EL (cell line): ENCODE measurements around the gene WASL.
"Not testable (repeated sequence)": the region's sequence is repeated elsewhere in the genome, so short reads cannot be mapped to it uniquely, and the experiment has no call there.

ENCODE experiments used
- DNase-seq: peaks from one replicate; pipeline ENCODE4 v3.0.0-alpha.2; 2016

Gene WASL

DNA sequence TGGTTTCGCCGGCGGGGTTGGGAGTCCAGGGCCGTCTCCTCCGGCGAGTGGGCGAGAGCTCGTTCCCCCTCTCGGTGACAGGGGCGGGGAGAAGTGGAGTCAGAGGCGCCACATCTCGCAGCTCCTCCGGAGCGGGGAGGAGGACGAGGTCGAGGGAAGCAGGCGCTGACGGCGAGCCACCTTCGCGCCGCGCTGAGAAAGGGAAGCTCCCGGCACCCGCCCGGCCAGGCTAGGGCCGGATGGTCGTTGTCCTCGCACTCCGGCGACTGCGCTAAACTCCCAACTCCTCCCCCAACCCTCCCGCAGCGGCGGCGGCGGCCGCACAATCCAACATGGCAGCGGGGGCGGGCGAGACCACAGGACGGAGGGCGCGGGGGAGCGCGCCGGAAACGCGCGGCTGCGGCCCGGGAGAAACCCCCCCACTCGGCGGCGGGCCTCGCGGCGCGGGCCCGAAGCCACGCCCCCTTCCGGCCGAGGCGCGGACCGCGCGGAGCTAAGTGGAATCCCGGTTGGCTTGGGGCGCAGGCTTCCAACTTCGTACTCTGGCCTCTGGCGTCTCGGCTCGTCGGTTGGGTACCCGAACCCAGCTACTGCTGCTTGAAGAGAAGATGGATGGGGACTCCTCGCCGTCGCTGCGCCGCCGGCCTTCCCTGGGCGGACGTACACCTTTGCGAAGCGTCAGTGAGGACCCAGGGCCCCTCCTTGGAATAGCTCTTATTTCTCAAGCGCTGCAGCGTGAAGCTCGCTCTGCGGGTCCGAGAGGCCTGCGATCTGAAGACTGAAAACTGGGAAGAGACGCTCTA lies at the start of gene WASL:
Gene WASL, minus strand, starts transcription at position 270 of the 803 bp plus-strand sequence. Its CDS starts 269 bp downstream, at position 1.
- DNase-seq, result peak; percentile 88

DNA sequence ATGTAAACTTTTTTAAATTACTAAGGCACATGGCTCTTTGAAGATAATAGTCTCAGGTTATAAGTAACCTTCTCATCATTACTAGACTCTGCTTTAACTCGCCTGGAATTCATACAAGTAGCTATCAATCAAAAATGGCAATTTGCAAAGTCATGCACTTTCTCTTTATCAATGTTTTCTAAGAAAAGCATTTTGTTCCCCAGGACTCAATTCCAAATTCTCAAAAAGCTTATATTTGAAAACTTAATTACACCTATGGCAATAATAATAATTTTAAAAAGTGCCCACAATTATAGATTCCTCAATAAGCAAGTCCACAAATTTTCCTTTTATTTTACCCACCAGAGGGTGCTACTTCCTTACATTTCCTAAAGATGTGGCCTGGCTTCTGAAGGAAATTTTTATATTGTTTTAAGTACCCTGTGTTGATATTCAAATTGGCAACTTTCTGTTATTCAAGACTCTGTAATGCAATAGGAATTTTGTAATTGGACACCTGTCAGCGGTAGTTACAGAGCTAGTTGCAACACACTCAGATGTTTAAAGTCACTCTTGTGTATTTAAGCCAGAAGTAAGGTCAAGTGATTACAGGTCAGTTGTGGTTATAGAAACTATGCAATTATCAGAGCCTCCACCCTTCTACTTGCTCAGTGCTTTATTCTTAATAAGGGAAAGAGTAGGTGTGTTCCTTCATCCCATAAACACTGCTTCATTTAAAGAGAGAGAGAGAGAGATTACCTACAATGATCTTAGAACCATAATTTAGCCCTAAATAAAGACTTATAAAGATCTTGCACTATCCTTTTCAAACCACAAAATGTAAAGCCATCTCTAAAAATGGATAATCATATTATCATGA lies 49.1 kb upstream of the WASL start:
- peak; percentile 55 for DNase-seq

DNA sequence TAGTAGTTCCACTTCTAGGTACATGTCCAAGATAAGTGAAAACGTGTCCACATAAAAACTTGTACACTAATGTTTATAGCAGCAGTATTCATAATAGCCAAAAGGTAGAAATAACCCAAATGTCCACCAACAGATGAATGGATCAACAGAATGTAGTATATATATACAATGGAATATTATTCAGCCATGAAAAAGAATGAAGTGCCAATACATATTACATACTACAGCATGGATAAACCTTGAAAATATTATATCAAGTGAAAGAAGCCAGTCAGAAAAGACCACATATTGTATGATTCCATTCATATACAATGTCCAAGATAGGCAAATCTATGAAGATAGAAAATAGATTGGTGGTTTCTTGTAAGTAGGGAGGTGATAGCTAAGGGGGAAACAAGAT lies 47.8 kb upstream of the WASL start:
- no peak for DNase-seq

DNA sequence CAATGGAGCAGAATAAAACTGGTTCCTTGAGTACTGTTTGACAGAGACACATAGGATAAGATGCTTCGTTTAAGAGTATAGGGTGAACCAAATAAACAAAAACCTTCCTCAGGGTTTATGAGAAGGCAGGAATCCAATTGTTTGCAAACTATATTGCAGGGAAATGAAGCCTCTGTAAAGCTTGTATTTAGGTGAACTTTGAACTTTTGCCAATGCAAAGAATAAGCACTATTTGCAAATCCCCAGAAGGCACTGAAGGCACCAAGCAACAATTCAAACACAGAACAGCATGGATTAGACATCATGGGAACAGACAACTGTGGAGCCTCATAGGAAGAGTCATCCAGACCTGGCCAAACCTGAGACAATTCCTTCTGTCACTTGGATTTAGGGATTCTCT lies 47.1 kb upstream of the WASL start:
- no peak for DNase-seq

DNA sequence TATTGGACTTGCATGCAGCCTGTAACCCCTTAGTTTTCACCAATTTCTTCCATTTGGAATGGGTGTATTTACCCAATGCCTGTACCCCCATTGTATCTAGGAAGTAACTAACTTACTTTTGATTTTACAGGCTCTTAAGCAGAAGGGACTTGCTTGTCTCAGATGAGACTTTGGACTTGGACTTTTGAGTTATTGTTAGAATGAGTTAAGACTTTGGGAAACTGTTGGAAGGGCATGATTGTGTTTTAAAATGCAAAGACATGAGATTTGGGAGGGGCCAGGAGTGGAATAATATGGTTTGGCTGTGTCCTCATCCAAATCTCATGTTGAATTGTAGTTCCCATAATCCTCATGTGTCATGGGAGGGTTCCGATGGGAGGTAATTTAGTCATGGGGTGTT lies 46.3 kb upstream of the WASL start:
- DNase-seq, result not testable (repeated sequence)

DNA sequence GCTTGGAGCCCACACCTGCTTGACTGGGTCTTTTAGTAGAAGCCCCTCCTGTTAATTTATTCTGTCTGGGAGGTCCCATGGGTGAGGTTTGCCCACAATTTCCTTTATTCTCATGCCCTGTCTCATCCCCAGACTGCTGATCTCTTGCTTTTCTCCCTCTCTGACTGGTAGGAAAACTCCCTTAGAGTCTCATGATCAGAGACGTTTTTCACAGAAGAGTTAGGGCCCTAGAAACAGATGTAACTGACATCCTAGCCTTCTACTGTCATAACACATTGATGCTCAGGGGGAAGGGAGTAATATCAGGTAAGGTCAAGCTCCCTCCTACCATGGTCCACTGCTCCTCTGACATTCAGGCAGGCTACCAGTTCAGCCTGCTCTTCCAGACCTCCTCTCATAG lies 43.7 kb upstream of the WASL start:
- no peak for DNase-seq

DNA sequence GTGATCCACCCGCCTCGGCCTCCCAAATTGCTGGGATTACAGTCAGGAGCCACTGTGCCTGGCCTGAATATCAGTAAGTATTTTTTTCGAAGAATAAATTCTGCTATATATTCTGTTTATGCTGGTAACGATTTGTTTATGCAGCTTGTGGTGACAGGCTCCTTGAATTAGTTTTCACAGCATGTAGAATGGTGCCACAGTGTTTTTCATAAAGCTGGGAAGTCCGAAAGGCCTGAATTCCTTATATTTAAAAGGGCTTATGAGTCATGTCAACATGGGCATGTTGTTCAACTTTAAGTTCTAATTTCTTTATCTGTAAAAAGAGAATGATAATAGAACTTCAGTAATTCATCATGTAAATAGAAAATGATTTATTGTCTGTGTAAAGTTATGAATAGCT lies 42.2 kb upstream of the WASL start:
- DNase-seq, result no peak

DNA sequence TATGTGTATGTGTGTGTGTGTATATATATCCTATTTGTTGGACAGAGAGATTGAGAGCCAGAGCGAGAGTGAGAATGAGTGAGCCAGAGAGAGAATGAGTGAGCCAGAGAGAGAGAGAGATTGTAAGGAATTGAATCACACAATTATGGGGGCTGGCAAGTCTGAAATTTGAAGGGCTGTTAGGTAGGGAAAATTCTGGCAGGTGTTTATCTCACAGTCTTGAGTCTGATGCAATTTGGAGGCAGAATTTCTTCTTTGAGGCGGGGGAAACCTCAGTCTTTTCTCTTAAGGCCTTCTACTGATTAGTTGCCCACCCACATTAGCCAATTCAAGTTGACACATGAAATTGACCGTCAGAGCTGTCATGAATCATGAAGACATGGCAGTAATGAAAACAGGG lies 41.0 kb upstream of the WASL start:
- DNase-seq, result no peak

DNA sequence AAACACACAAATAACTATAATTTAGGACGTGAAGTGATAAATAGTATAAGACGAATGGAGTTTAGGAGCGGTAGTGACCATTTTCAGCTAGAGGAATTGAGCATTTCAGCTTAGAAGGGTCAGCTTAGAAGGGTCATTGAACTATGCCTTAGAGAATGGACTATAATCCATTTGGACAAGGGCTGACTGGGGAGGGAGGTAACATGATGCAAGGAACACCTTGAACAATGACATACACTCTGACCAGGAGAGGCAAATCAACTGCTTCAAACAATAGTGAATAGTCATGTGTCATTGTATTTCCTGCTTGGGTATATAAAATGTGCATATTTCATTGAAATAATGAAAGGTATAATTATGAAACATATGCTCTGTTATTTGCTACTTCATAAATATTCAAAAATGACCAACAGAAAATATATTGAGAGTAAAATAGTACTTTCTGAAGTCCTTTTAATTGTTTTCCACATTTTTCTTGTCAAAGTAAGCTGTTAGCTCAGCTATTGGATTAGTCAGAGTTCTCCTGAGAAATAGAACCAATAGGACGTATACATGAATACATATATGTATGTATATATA lies 40.5 kb upstream of the WASL start:
- DNase-seq, result no peak

DNA sequence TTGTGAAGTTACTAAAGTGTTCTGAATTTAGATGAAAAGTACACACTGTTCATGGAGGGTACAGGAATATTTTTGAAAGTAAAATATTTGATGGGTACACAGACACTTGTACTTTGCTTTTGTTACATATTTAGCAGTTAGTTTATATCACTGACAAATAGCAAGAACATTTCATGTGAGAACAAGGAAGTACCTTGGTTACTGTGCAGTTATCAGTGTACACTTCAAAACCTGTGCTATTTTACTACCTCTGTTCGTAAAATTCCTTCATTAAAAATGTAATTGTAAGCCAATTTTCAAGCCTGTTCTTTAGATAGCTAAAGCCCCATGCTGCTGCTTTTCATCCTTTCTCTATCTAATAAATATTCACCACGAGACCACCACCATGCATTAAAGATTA lies 39.8 kb upstream of the WASL start:
- DNase-seq, result no peak

DNA sequence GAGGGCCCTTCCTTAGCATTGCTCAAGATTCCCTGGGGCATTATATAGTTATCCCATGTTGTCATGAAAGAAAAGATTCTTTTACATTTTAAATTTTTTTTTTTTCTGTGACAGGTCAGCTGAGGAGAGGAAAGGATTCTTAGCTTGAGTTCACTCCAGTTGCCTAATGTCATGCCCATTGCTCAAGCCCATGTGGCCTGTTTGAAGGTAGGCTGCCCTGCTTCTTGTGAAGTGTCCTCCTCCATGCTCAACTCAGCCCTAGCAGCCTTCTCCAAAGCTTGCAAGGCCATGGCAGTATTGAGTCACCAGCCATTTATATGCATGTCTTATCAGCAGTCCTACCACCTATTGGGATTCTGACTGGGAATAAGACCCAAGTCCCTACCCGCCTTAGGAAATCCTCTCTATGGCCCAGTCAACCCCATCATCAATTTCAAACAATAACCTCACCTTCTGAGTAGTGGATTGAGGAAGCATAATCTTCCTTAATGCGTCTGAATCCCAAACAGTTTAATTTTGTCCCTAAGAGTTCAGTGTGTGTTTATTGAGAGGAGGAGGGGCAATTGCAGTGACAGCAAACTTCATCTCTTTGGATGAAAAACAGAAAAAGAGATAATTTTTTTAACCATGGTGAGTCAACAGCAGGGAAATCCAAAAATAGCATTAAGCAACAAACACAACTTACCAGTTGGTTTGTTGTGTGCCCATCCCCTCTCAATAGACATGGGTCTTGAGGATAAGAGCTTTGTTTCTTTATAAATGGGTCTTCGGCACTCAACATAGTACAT lies 38.6 kb upstream of the WASL start:
- no peak for DNase-seq

DNA sequence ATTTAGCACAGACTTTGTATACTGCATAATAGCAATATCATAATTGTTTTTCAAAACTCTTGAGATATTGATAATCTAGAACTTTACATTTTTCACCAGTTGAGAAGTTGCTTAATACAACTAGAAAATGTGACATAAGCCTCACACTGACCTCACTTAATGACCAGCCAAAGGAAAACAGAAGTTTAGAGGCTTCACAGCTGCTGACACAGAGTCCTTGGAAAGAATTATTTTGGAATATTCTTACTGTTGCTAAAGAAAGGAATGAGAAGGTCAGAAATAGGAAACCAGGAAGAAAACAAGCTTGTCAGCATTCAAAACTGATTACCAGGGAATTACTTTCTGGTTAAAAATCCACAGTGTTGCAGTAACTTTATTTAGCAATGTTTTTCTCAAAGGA lies 35.5 kb upstream of the WASL start:
- no peak for DNase-seq

DNA sequence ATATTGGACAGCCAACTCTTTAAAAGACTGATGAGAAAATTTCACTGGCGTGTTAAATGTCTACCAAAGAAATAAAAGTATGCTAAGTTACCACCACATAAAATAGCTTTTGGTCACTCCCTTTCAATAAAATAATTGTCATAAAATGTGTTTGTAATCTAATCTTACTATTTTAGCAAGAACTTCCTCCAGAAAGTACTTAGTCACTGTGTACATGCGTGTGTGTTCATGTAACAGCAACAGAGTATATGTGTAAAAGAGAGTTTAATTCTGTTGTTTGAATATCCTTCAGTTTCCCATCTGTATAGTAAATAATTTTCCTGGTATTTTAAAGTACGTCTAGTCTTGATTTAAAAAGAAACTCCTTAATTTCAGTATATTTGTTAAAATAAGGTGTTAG lies 35.0 kb upstream of the WASL start:
- no peak for DNase-seq

DNA sequence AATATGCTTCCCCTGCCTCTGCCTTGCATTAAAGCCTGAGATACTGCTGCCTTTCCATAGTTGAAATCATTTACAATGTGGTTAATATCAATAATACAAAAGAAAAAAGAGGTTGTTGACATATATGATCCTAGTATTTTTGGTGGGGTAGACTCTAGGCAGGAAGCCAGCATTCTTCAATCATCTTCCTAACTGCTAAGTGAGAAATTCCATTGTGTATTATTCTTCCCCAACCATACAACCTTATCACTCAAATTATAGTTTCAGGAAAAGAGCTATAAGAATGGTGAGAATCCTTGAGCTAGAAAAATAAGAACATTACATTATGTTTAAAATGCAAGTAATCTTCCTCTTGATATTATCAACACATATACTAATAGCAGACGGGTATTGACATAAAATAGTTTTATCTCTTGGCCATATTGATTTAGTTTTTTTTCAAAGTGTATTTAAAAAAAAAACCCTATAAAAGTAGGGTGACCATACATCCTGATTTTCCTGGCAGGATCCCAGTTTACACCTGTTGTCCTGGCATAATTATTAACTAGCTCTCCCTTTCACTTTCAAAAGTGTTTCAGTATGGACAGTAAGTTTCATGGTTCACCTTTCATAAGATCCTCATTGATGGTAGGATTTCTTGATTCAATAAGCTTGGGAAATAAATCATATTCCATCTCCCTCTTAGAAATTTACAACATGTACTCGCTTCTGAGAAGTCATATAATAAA lies 33.4 kb upstream of the WASL start:
- DNase-seq, result no peak

DNA sequence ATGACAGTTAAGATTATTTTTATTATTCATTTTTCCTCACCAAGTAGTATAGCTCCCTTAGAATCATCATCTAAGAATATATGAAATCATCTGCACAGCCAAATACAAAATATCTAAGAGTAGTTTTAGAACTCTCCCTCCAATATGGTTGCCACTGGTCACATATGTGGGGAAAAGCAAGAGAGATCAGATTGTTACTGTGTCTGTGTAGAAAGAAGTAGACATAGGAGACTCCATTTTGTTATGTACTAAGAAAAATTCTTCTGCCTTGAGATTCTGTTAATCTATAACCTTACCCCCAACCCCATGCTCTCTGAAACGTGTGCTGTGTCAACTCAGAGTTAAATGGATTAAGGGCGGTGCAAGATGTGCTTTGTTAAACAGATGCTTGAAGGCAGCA lies 31.7 kb upstream of the WASL start:
- DNase-seq, result not testable (repeated sequence)

DNA sequence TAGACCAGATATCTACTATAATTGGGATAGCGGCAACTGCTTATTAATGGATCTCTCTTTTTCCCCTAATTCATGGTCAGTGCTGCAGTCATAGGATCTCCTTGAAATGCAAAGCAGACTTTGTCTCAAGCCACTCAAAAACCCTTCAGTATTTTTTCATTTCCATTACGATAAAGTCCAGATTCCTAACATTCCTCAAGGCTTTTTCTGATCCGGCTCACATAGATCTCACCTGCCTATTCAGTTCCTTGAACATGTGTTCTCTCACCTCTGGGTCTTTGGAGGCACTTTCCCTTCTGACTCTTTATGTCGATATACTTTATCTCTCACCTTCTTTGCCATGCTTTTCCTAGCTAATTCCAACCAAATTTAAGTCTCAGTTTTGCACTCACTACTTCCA lies 25.7 kb upstream of the WASL start:
- DNase-seq, result no peak

DNA sequence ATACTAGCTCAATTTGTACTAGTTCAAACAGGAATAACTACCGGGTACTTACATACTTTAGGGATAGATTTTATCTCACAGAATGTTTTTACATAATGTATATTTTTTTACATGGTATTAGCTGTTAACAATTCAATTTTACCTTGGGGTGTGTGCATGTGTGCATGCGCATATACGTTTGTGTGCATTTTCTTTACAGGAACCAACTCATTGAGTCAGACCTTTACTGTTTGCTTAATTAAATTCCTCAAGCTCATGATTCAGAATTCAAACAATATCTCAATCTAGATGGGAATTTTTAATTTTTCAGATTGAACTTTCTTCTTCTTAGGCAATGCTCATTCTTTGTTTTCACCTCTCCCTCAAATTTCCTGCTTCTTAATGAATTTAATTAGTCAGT lies 24.7 kb upstream of the WASL start:
- no peak for DNase-seq

DNA sequence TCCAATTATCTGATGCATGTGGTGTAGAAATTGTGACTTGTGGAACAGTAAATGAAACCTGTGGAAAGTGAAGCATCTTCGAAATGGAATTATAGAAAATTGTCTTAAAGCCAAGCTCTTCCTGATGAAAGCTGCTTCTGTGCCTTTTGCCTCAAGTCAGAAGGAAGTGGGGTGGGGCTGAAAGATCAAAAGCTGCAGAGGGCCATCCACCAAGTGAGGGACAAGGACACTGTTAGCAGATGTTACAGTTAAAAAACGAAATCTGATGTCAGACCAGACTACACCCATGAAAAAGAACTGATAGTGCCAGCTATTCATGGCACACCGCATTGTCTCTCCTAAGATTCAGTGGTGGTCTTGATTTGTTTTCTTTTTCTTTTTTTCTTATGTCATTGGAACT lies 23.8 kb upstream of the WASL start:
- no peak for DNase-seq

DNA sequence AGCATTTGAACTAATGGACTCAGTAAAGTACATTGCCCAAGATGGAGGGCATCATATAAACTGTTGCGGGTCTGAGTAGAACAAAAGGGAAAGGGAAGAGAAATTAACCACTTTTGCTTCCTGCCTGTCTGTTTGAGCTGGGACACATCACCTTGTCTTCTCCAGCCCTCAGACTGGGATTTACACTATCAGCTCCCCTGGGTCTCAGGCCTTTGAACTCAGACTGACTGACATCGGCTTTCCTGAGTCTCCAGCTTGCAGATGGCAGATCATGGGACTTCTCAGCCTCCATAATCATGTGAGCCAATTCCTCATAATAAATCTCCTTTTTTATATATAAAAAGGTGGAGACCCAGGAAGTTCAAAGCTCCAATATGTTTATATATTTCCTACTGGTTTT lies 23.0 kb upstream of the WASL start:
- no peak for DNase-seq

DNA sequence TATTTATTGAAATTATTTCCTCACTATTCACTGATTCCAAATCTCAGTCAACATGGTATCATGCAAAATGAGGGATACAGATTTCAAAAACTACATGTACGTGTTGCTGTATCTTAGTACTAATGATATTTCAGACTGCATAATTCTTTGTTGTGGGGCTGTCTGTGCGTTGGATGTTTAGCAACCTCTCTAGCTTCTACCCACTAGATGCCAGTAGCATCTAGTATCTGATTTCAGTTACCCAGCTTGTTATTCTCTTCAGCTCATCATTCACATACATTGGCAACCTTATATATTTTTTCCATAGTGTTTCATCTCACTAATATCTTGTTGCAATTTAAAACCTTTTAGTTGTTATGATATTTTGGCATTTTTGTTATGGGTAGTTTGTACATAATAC lies 22.5 kb upstream of the WASL start:
- DNase-seq, result no peak

DNA sequence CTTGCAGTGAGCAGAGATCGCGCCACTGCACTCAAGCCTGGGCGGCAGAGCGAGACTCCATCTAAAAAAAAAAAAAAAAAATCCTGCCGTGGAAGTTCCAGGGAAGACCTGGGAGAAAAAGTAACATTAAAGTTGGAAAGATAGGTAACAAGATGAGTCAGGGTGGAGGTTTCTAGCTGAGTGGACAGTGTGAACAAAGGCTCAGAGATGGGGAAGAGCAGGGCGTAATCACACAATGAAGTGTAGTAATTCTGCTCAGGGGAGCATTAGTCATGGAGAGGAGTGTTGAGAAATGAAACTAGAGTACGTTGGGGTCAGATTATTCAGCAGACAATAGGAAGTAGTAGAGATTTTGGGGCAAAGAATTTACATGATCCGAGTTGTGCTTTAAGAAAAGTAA lies 21.6 kb upstream of the WASL start:
- DNase-seq, result peak; percentile 37

DNA sequence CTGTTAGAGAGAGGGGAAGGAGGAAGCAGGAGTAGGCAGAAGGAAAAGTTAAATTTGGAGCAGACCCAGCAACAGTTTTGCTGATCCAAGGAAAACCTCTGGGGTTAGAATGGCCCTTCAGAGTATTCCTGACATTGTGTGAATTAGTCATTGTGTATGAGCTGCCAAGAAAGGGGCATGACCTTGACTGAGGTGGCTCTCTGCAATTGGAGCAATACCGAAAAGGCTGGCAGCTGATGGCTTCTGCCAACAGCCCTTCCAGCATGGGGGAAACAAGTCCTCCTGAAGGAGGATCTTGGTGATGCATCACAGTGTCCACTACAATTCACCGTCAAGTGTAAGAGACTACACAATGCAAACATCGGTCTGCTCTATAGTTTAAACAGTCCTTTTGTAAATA lies 20.6 kb upstream of the WASL start:
- DNase-seq, result peak; percentile 68
